ENCODE measurements around the gene APOA1. TPM values are rescaled to one million over a fixed set of nuclear protein-coding genes. Genes with fewer than 3 reads are reported as not detected.
"Not testable (repeated sequence)": the region's sequence is repeated elsewhere in the genome, so short reads cannot be mapped to it uniquely, and the experiment has no call there.

Gene APOA1
- total RNA-seq, 1 experiment from 2014 or later, result 0.14 TPM

- no peak for DNase-seq (ENCODE audit: low read depth)
These were observed 22.9 kb downstream of the APOA1 start for GRCh38 chr11:116814502-116814901.

GRCh38 chr11:116813781-116814471 is 23.5 kb downstream of the APOA1 start:
- no peak for DNase-seq (ENCODE audit: low read depth)

GRCh38 chr11:116813170-116813569 is 24.3 kb downstream of the APOA1 start:
- DNase-seq (ENCODE audit: low read depth), result no peak

- DNase-seq (ENCODE audit: low read depth), result no peak
These were observed 25.3 kb downstream of the APOA1 start for GRCh38 chr11:116812109-116812508.

GRCh38 chr11:116811194-116811593 is 26.2 kb downstream of the APOA1 start:
- no peak for DNase-seq (ENCODE audit: low read depth)

GRCh38 chr11:116808262-116809175 is 28.9 kb downstream of the APOA1 start:
- no peak for DNase-seq (ENCODE audit: low read depth)

GRCh38 chr11:116807601-116808261 is 29.7 kb downstream of the APOA1 start:
- DNase-seq (ENCODE audit: low read depth), result no peak

- DNase-seq (ENCODE audit: low read depth), result no peak
These were observed 33.4 kb downstream of the APOA1 start for GRCh38 chr11:116804001-116804400.

- DNase-seq (ENCODE audit: low read depth), result not testable (repeated sequence)
These were observed 35.8 kb downstream of the APOA1 start for GRCh38 chr11:116801662-116802061.

DNA sequence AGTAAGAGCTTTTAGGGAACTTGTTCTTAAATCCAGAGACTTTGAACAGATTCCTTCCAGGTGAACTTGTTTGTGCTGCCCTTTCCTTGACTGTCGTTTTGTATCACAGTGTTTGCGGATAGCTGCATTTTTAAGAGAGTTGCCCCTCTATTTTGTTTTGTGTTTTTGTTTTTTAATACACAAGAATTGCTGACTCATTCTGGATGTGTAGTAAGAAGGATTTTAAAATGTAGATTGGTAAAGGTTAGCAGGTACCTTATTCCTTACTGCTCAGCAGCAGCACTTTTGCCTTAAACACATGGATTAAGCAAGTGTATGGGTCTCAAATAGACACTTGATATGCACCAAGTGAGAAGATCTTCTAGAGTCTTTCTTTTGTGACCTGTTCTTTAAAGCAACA is 36.8 kb downstream of the APOA1 start:
- no peak for DNase-seq (ENCODE audit: low read depth)

DNA sequence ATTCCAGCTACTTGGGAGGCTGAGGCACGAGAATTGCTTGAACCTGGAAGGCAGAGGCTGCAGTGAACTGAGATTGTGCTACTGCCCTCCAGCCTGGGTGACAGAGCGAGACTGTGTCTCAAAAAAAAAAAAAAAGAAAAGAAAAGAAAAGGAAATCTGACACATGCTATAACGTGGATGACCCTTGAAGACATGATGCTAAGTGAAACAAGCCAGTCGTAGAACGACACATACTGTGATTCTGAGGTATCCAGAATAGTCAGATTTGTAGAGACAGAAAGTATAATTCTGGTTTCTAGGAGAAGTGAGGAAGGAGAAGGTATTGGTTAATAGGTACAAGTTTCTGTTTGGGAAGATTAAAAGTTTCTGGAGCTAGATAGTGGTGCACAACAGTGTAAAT is 39.1 kb downstream of the APOA1 start:
- DNase-seq (ENCODE audit: low read depth), result no peak

- no peak for DNase-seq (ENCODE audit: low read depth)
These were observed 39.6 kb downstream of the APOA1 start for GRCh38 chr11:116797816-116798215.

GRCh38 chr11:116796548-116796947 is 40.9 kb downstream of the APOA1 start:
- DNase-seq (ENCODE audit: low read depth), result no peak

- no peak for DNase-seq (ENCODE audit: low read depth)
These were observed 42.6 kb downstream of the APOA1 start for GRCh38 chr11:116794851-116795250.

DNA sequence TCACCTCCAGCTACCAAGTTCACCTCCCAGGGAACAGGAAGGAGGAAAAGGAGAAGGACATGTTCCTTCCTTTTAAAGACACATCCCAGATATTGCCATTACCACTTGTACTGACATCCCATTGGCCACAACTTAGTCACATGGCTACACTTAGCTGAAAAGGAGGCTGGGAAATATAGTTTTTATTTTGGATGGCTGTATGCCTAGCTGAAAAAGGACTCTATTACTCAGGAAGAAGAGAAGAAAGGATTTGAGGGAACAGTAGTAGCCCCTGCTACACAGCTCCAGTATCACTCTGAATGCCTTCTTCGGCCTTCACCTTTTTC is 43.7 kb downstream of the APOA1 start:
- peak; percentile 79 for DNase-seq (ENCODE audit: low read depth)

- peak; percentile 91 for DNase-seq (ENCODE audit: low read depth)
These were observed 44.3 kb downstream of the APOA1 start for GRCh38 chr11:116792869-116793771.

- no peak for DNase-seq (ENCODE audit: low read depth)
These were observed 45.1 kb downstream of the APOA1 start for GRCh38 chr11:116792144-116792868.

DNA sequence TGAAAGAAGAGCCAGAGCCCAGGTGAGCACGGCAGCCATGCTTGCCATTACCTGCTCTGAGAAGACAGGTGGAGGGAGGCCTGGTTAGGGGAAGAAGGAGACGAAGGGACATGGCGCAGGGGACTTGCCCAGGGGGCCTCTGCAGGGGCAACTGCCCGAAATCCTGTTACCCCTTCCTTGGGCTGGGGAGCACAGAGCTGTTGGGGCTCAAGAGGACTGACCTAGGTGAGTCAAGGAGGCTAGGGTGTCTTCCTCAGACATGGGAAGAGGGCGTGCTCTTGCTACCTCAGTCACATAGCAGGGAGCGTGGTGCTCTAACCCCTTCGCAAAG is 45.6 kb downstream of the APOA1 start, which contains the start of gene APOA5:
TSS of gene APOA5 (minus strand) at position 67 of the 331 bp plus-strand sequence. CDS start at position 48, 19 bp downstream.
- no peak for DNase-seq (ENCODE audit: low read depth)

DNA sequence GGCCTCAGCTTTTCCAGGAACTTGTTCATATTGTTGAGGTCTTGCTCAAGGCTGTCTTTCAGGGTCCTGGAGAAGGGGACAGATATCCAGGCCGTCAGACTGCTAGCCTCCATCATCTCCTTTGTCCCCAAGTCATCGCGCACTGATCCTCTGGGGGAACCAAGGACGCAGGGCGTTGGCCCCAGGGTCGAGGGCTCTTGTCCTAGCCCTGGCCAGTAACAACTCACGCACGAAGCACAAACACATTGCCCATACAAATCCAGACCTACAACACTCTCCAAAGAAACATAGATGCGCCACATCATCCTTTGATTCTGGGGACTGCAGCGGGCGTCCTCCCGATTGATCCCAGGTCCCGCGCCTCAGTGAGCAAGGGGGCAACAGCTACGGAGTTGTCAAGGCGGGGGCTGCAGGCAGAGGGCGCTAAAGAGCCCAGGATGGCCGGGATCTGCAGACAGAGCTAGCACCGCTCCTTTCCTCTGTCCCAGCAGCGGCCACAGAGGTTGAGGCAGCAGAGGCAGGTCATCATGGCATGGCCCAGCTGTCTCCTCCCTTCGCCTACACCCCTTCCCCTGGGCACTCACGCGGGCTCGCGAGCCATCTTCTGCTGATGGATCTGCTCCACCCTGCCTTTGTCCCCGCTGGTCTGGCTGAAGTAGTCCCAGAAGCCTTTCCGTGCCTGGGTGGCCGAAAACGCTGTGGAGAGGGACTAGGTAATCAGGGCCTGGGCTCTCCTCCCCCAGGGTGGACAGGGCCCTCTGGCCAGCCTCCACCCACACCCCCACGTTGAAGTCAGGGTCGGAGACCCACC is 46.2 kb downstream of the APOA1 start:
- no peak for DNase-seq (ENCODE audit: low read depth)

Data from HT1080 (cell line).